PC-3 (cell line): Measurements from ENCODE around the gene FUT1. TPM values are rescaled to one million over a fixed set of nuclear protein-coding genes. Genes with fewer than 3 reads are reported as not detected.

ENCODE experiments used
- ATAC-seq: fragments of 200-7000 bp; cut with Tn5 transposase; 2 replicates; pipeline ENCODE4 v1.9.1; 2020; ENCODE audit warnings: mild to moderate bottlenecking, moderate library complexity
- BruUV-seq: library from RNA; stranded (reverse); fragments of 400-500 nt; replicated peaks from 2 replicates; lab custom pipeline; 2021; lab: Mats Ljungman, UMichigan
- CTCF ChIA-PET: fragments of 300-600 bp; sonication (Branson Sonifier 250); formaldehyde crosslinking; loops from one replicate; lab custom pipeline; 2022; ENCODE audit warnings: antibody characterized with exemption; lab: Charles Lee
- POLR2A ChIA-PET: fragments of 300-600 bp; sonication (Branson Sonifier 250); formaldehyde crosslinking; loops from one replicate; lab custom pipeline; 2022; ENCODE audit warnings: antibody characterized with exemption; ENCODE audit not compliant: unreplicated experiment; lab: Charles Lee
- DNase-seq: peaks from one replicate; pipeline ENCODE4 v3.0.0-alpha.2; 2015
- H2AFZ ChIP-seq: fragments of 300-600 bp; sonication (generic); 2 replicates; pipeline ENCODE4 v1.6.0; 2016; ENCODE audit warnings: antibody characterized with exemption, low read length
- H3F3A ChIP-seq: fragments of 300-600 bp; sonication (generic); one replicate; pipeline ENCODE4 v1.6.0; 2017; ENCODE audit warnings: antibody characterized with exemption, low read length, control low read depth, mild to moderate bottlenecking; ENCODE audit not compliant: unreplicated experiment
- H3K27ac ChIP-seq: fragments of 300-600 bp; sonication (generic); 2 replicates; pipeline ENCODE4 v1.5.1; 2016; ENCODE audit warnings: mild to moderate bottlenecking, low read length
- H3K27me3 ChIP-seq: fragments of 300-600 bp; sonication (generic); 2 replicates; pipeline ENCODE4 v1.6.1; 2016; ENCODE audit warnings: low read length, mixed read lengths
- H3K36me3 ChIP-seq: fragments of 300-600 bp; sonication (generic); 2 replicates; pipeline ENCODE4 v1.6.1; 2016; ENCODE audit warnings: low read depth, mixed run types, low read length, mixed read lengths
- H3K4me1 ChIP-seq: fragments of 300-600 bp; sonication (generic); 2 replicates; pipeline ENCODE4 v1.5.1; 2016; ENCODE audit warnings: low read length; ENCODE audit not compliant: insufficient read depth
- H3K4me2 ChIP-seq: fragments of 300-600 bp; sonication (generic); 2 replicates; pipeline ENCODE4 v1.6.0; 2016; ENCODE audit warnings: low read length
- H3K4me3 ChIP-seq: fragments of 300-600 bp; sonication (generic); 2 replicates; pipeline ENCODE4 v1.5.1; 2016; ENCODE audit warnings: mild to moderate bottlenecking, low read length, mixed read lengths
- H3K79me2 ChIP-seq: fragments of 300-600 bp; sonication (generic); 2 replicates; pipeline ENCODE4 v1.6.1; 2017; ENCODE audit warnings: low read length, mixed read lengths
- H3K9ac ChIP-seq: fragments of 300-600 bp; sonication (generic); 2 replicates; pipeline ENCODE4 v1.6.0; 2016; ENCODE audit warnings: mild to moderate bottlenecking, low read length
- H3K9me2 ChIP-seq: fragments of 300-600 bp; sonication (generic); replicated peaks from 2 replicates; pipeline ENCODE4 v1.6.1; 2016; ENCODE audit warnings: mixed run types, low read length, mixed read lengths
- H3K9me3 ChIP-seq: fragments of 300-600 bp; sonication (generic); 2 replicates; pipeline ENCODE4 v1.6.1; 2016; ENCODE audit warnings: low read length, mixed read lengths
- H4K20me1 ChIP-seq: fragments of 300-600 bp; sonication (generic); 2 replicates; pipeline ENCODE4 v1.6.1; 2016; ENCODE audit warnings: low read length, mixed read lengths
- EZH2 ChIP-seq: fragments of 300-600 bp; sonication (generic); IDR thresholded peaks from one replicate; pipeline ENCODE4 v1.6.1; 2017; ENCODE audit warnings: antibody characterized with exemption, mild to moderate bottlenecking, low read length; ENCODE audit not compliant: unreplicated experiment
- EZH2phosphoT487 ChIP-seq: fragments of 300-600 bp; sonication (generic); IDR thresholded peaks from 2 replicates; pipeline ENCODE4 v1.6.1; 2018; ENCODE audit warnings: mild to moderate bottlenecking, antibody characterized with exemption, low read length, borderline replicate concordance
- intact Hi-C: fragments of 100-400 bp; cut with micrococcal nuclease; formaldehyde crosslinking; loops from 2 replicates; pipeline ENCODE4 v1.9.0; 2023
- total RNA-seq: library from RNA; depleted of rRNA; stranded (reverse); fragments of >200 nt; gene quantifications from 2 replicates; pipeline ENCODE4 v1.2.3, GENCODE V29; 2014
- TF ChIP-seq, protein P1 (sequence below): fragments of 300-600 bp; sonication (generic); conservative IDR thresholded peaks from 2 replicates; pipeline ENCODE4 v1.5.1; 2017; ENCODE audit warnings: antibody characterized with exemption, low read depth, mild to moderate bottlenecking, low read length

The FUT1 gene
- total RNA-seq, 1 experiment from 2014 or later = 4.6 TPM

DNA sequence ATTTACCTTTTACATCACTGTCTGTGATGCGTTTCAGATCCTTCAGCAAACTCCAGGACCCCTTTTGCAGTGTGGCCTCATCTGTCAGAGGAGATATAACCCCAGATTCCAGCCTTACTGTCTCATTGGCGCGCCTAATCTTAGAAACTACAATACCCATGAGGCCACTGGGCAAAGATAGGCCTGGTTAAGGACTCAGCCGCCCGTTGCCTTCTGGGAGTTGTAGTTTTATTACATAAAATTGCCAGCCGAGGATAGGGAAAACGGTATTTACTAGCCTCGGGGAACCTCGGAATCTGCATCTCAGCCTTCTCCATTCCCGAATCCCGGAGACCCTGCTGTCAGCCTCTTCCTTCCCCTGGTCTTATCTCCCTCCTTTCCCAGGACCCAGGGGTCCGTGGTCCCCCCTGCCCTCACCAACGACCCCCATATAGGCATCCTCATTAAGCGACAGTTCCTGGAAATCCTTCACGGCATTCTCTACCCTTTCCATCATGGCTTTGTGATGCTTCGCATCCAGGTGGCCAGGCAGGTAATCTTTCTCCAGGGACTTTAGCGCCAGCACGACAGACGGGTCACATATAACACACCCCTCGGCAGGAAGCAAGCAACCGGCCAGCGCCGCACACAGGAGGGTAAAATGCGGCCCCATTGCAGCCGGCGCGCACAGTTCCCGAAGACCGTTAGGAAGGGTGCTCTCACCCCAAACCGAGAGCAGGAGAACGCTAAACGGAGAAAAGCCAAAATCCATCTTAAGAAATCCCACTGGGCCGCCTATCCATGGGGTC lies 7.0 kb downstream of the FUT1 start:
- Histone ChIP-seq H3K27me3 (no peaks in the 10 kb centered on the region), H3F3A (no peaks in the 10 kb centered on the region), H3K27ac (no peak overlapping the region), H3K4me2 (no peak overlapping the region), H3K9ac (no peak overlapping the region), H3K9me3 (no peaks in the 10 kb centered on the region), H4K20me1 (no peaks in the 10 kb centered on the region), H2AFZ (no peak overlapping the region), H3K79me2 (peaks cover 10% of the 10 kb centered on the region), H3K4me1 (no peaks in the 10 kb centered on the region), H3K36me3 (no peaks in the 10 kb centered on the region; the same call in 1 of the 2 replicates), H3K9me2 (no peaks in the 10 kb centered on the region), H3K4me3 (no peak overlapping the region)
- ChIA-PET POLR2A (interaction anchor here (0.6 kb wide), 1 partner anchor 36 kb away, joined by 3 read pairs; no protein-coding TSS in a partner anchor), CTCF (no interaction called here)
- intact Hi-C loops = no loop called here
- TF ChIP-seq, protein P1, sequence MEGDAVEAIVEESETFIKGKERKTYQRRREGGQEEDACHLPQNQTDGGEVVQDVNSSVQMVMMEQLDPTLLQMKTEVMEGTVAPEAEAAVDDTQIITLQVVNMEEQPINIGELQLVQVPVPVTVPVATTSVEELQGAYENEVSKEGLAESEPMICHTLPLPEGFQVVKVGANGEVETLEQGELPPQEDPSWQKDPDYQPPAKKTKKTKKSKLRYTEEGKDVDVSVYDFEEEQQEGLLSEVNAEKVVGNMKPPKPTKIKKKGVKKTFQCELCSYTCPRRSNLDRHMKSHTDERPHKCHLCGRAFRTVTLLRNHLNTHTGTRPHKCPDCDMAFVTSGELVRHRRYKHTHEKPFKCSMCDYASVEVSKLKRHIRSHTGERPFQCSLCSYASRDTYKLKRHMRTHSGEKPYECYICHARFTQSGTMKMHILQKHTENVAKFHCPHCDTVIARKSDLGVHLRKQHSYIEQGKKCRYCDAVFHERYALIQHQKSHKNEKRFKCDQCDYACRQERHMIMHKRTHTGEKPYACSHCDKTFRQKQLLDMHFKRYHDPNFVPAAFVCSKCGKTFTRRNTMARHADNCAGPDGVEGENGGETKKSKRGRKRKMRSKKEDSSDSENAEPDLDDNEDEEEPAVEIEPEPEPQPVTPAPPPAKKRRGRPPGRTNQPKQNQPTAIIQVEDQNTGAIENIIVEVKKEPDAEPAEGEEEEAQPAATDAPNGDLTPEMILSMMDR = no peak
- TF ChIP-seq EZH2 = no peak
- no peak for TF ChIP-seq EZH2phosphoT487
- ATAC-seq = peak; percentile 78
- no TSS peak for BruUV-seq
- DNase-seq = peak; percentile 63

DNA sequence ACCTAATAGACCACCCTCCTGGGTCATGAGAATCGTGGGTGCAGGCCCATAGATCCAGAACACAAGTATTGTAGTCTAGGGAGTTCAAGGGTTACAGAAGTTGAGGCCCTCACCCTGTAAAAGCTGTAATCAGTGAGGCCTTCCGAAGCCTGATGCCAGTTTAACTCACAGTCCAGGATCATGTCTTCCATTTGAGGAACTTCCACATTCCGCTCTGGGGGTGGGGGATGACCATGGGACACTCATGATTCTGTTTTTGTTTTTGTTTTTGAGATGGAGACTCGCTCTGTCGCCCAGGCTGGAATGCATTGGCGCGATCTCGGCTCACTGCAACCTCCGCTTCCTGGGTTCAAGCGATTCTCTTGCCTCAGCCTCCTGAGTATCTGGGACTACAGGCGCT lies 10.3 kb downstream of the FUT1 start:
- H3K79me2 ChIP-seq = no peaks in the 10 kb centered on the region
- no peaks in the 10 kb centered on the region for H3K9me3 ChIP-seq
- ATAC-seq (no peak), DNase-seq (no peak)
- H3K27me3 ChIP-seq = no peaks in the 10 kb centered on the region
- ChIA-PET CTCF (no interaction called here), POLR2A (no interaction called here)
- intact Hi-C loops = no loop called here
- H3F3A ChIP-seq = no peaks in the 10 kb centered on the region
- no peak overlapping the region for H3K4me2 ChIP-seq
- no peak overlapping the region for H2AFZ ChIP-seq
- no peak overlapping the region for H3K9ac ChIP-seq
- no peak overlapping the region for H3K27ac ChIP-seq
- H3K36me3 ChIP-seq = no peaks in the 10 kb centered on the region
- no peak for TF ChIP-seq EZH2
- TF ChIP-seq, protein P1 = no peak
- TF ChIP-seq EZH2phosphoT487 = no peak
- no peaks in the 10 kb centered on the region for H3K9me2 ChIP-seq
- H3K4me3 ChIP-seq = no peak overlapping the region
- H3K4me1 ChIP-seq = no peaks in the 10 kb centered on the region; the same call in 1 of the 2 replicates
- no TSS peak for BruUV-seq
- H4K20me1 ChIP-seq = no peaks in the 10 kb centered on the region
